ENCODE results near the gene CFAP97D2. TPM values are rescaled to one million over a fixed set of nuclear protein-coding genes. Genes with fewer than 3 reads are reported as not detected.

Gene CFAP97D2
- polyA plus RNA-seq, 1 donor (not counting 4 experiments of a cell fraction or from before 2014, with no cell fraction given): not detected

- Histone ChIP-seq H3K9me1 (ENCODE audit: control insufficient read depth, extremely low read depth, insufficient read depth, low read length) (no peaks in the 10 kb centered on the region), H3K36me3 (ENCODE audit: control insufficient read depth in 2 of 2, extremely low read depth in 1 of 2, insufficient read depth in 2 of 2, low read length in 2 of 2) (no peaks in the 10 kb centered on the region), H3K9ac (ENCODE audit: control insufficient read depth, extremely low read depth, insufficient read depth, low read length) (no peak overlapping the region), H2AFZ (ENCODE audit: control insufficient read depth, low read length) (no peak overlapping the region), H3K27ac (ENCODE audit: control insufficient read depth, insufficient read depth, low read length) (no peak overlapping the region), H3K79me2 (ENCODE audit: control insufficient read depth, insufficient read depth, low read length) (no peaks in the 10 kb centered on the region), H3K9me3 (ENCODE audit: control insufficient read depth, low read depth, low read length) (no peaks in the 10 kb centered on the region), H4K20me1 (ENCODE audit: control insufficient read depth, extremely low read depth, insufficient read depth, low read length) (no peaks in the 10 kb centered on the region), H3K4me3 (ENCODE audit: control insufficient read depth in 2 of 3, extremely low read depth in 1 of 3, insufficient read depth in 2 of 3, low read depth in 1 of 3, low read length in 3 of 3) (no peak overlapping the region), H3K27me3 (ENCODE audit: control insufficient read depth, extremely low read depth, insufficient read depth, low read length) (peaks cover 10% of the 10 kb centered on the region), H3K4me1 (ENCODE audit: control insufficient read depth, extremely low read depth, insufficient read depth, low read length) (no peaks in the 10 kb centered on the region), H3K4me2 (ENCODE audit: control insufficient read depth, extremely low read depth, insufficient read depth, low read depth, low read length) (no peak overlapping the region)
- FAIRE-seq (no peak), DNase-seq (ENCODE audit: low read depth, low spot score) (no peak)
- TF ChIP-seq CTCF (optimal IDR thresholded peaks at IDR 0.05 in 1 of 3, IDR thresholded peaks at IDR 0.05 in 1 of 3, conservative IDR thresholded peaks at IDR 0.05 in 1 of 3; ENCODE audit: extremely low read depth in 1 of 3, insufficient read depth in 2 of 3, low read length in 3 of 3) (no peak), EZH2 (IDR thresholded peaks at IDR 0.05; ENCODE audit: low read length) (no peak)
- dilution Hi-C loops (cut with MboI; ENCODE audit: extremely low pct_ligation_motif_present, low sequenced_read_pairs): no loop called here
Observed at GRCh38 chr13:114177245-114178010, 1.6 kb upstream of the CFAP97D2 start.

GRCh38 chr13:114185182-114185971, 6.3 kb downstream of the CFAP97D2 start:
- Histone ChIP-seq H3K36me3 (ENCODE audit: control insufficient read depth in 2 of 2, extremely low read depth in 1 of 2, insufficient read depth in 2 of 2, low read length in 2 of 2) (no peaks in the 10 kb centered on the region), H3K4me1 (ENCODE audit: control insufficient read depth, extremely low read depth, insufficient read depth, low read length) (no peaks in the 10 kb centered on the region), H3K9ac (ENCODE audit: control insufficient read depth, extremely low read depth, insufficient read depth, low read length) (no peak overlapping the region), H3K4me3 (ENCODE audit: control insufficient read depth in 2 of 3, extremely low read depth in 1 of 3, insufficient read depth in 2 of 3, low read depth in 1 of 3, low read length in 3 of 3) (no peak overlapping the region), H3K9me3 (ENCODE audit: control insufficient read depth, low read depth, low read length) (peaks cover 6% of the 10 kb centered on the region), H3K27me3 (ENCODE audit: control insufficient read depth, extremely low read depth, insufficient read depth, low read length) (peaks cover 6% of the 10 kb centered on the region), H2AFZ (ENCODE audit: control insufficient read depth, low read length) (no peak overlapping the region), H3K27ac (ENCODE audit: control insufficient read depth, insufficient read depth, low read length) (no peak overlapping the region), H4K20me1 (ENCODE audit: control insufficient read depth, extremely low read depth, insufficient read depth, low read length) (no peaks in the 10 kb centered on the region), H3K79me2 (ENCODE audit: control insufficient read depth, insufficient read depth, low read length) (no peaks in the 10 kb centered on the region), H3K9me1 (ENCODE audit: control insufficient read depth, extremely low read depth, insufficient read depth, low read length) (no peaks in the 10 kb centered on the region), H3K4me2 (ENCODE audit: control insufficient read depth, extremely low read depth, insufficient read depth, low read depth, low read length) (no peak overlapping the region)
- no peak for TF ChIP-seq EZH2 (IDR thresholded peaks at IDR 0.05; ENCODE audit: low read length)
- TF ChIP-seq CTCF (optimal IDR thresholded peaks at IDR 0.05 in 1 of 3, IDR thresholded peaks at IDR 0.05 in 1 of 3, conservative IDR thresholded peaks at IDR 0.05 in 1 of 3; ENCODE audit: extremely low read depth in 1 of 3, insufficient read depth in 2 of 3, low read length in 3 of 3): no peak
- dilution Hi-C loops (cut with MboI; ENCODE audit: extremely low pct_ligation_motif_present, low sequenced_read_pairs): no loop called here
- FAIRE-seq (no peak), DNase-seq (ENCODE audit: low read depth, low spot score) (no peak)

All from keratinocyte (primary cell).